K562 (cell line): ENCODE data around the gene TMEM38B. TPM values are rescaled to one million over a fixed set of nuclear protein-coding genes. Genes with fewer than 3 reads are reported as not detected.

Experiments used
- ATAC-seq: fragments of 200-7000 bp; cut with Tn5 transposase; 3 replicates; pipeline ENCODE4 v1.9.1; 2020; ENCODE audit warnings: moderate library complexity
- BruUV-seq: library from RNA; stranded (reverse); fragments of 400-500 nt; replicated peaks from 2 replicates; lab custom pipeline; 2021; lab: Mats Ljungman, UMichigan
- CTCF ChIA-PET: fragments of 300-600 bp; formaldehyde crosslinking; extraction: SDS; loops from one replicate; lab custom pipeline; 2021; ENCODE audit warnings: low intra/inter-chr PET ratio; lab: Yijun Ruan, JAX
- POLR2A ChIA-PET: fragments of 300-600, 350-650 bp; sonication (Branson Sonifier 250); formaldehyde crosslinking; extraction: SDS; loops from one replicate; lab custom pipeline; 2021; ENCODE audit warnings: antibody characterized with exemption, inconsistent platforms; lab: Yijun Ruan, JAX
- DNase-seq, 4 experiments: peaks; one replicate each; pipeline versions ENCODE4 v3.0.0 to v3.0.0-alpha.2; 2011 to 2018; ENCODE audit warnings: low spot score in 3 of 4, mixed read lengths in 3 of 4; ENCODE audit errors: extremely low read depth in 1 of 4
- FAIRE-seq: peaks from 2 replicates; lab custom pipeline; 2011; peaks lifted over from hg19 to GRCh38; lab: Jason Lieb, UNC
- H2AFZ ChIP-seq: 2 replicates; pipeline ENCODE4 v1.6.0; 2011; ENCODE audit warnings: low read depth, low read length, control low read depth, inconsistent platforms
- H3K27ac ChIP-seq: fragments of 200-600 bp; 3 replicates; pipeline ENCODE4 v1.8.0; 2011; ENCODE audit warnings: low read depth, mild to moderate bottlenecking, control low read depth, inconsistent platforms, low read length, moderate library complexity, mixed read lengths; ENCODE audit errors: extremely low read depth
- H3K27me3 ChIP-seq, 2 experiments: fragments of 300-600 bp in 1 of 2; 2 replicates in 1 of 2; 3 replicates in 1 of 2; pipeline versions ENCODE4 v1.6.0 to v1.8.0; 2011; ENCODE audit warnings: inconsistent platforms in 2 of 2, low read length in 2 of 2, mild to moderate bottlenecking in 1 of 2, mixed read lengths in 1 of 2, moderate library complexity in 1 of 2; ENCODE audit not compliant: control insufficient read depth in 2 of 2, insufficient read depth in 2 of 2
- H3K36me3 ChIP-seq: fragments of 300-600 bp; 3 replicates; pipeline ENCODE4 v1.8.0; 2011; ENCODE audit warnings: mild to moderate bottlenecking, low read length, inconsistent platforms; ENCODE audit not compliant: control insufficient read depth, insufficient read depth
- H3K4me1 ChIP-seq, 2 experiments: fragments of 200-600 bp in 1 of 2; replicated peaks in 1 of 2; 2 replicates in 1 of 2; 3 replicates in 1 of 2; pipeline versions ENCODE4 v1.5.1 to v1.8.0; 2011; ENCODE audit warnings: inconsistent platforms in 2 of 2, low read length in 2 of 2, mild to moderate bottlenecking in 1 of 2, mixed read lengths in 1 of 2, moderate library complexity in 1 of 2; ENCODE audit not compliant: control insufficient read depth in 2 of 2, insufficient read depth in 2 of 2
- H3K4me2 ChIP-seq: 2 replicates; pipeline ENCODE4 v1.6.1; 2011; ENCODE audit warnings: low read length, control low read depth, inconsistent platforms, mixed read lengths; ENCODE audit not compliant: insufficient read depth
- H3K4me3 ChIP-seq: fragments of 200-600 bp; sonication (generic), shearing (Covaris generic); 2 replicates; pipeline ENCODE4 v1.5.1; 2016; ENCODE audit warnings: control low read depth, inconsistent platforms
- H3K79me2 ChIP-seq: fragments of 200-600 bp; 3 replicates; pipeline ENCODE4 v1.8.0; 2011; ENCODE audit warnings: low read length, inconsistent platforms; ENCODE audit not compliant: control insufficient read depth, insufficient read depth
- H3K9ac ChIP-seq, 2 experiments: 2 replicates each; pipeline versions ENCODE4 v1.6.0 to v1.6.1; 2011; ENCODE audit warnings: low read depth in 2 of 2, low read length in 2 of 2, control low read depth in 1 of 2, inconsistent platforms in 1 of 2, mild to moderate bottlenecking in 1 of 2, mixed read lengths in 1 of 2; ENCODE audit not compliant: insufficient read depth in 1 of 2
- H3K9me1 ChIP-seq: one replicate; pipeline ENCODE4 v1.6.0; 2011; ENCODE audit warnings: inconsistent platforms, mild to moderate bottlenecking, low read length, moderate library complexity; ENCODE audit not compliant: control insufficient read depth, insufficient read depth
- H3K9me3 ChIP-seq: replicated peaks from 2 replicates; pipeline ENCODE4 v1.5.1; 2011; ENCODE audit warnings: low read depth, low read length, inconsistent platforms; ENCODE audit not compliant: control insufficient read depth, insufficient read depth
- H4K20me1 ChIP-seq: replicated peaks from 2 replicates; pipeline ENCODE4 v1.6.1; 2011; ENCODE audit warnings: low read length, inconsistent platforms, mixed read lengths; ENCODE audit not compliant: control insufficient read depth, insufficient read depth
- NFIC ChIP-seq: fragments of 450-650 bp; IDR thresholded peaks from 2 replicates; pipeline ENCODE4 v1.6.1; 2017; ENCODE audit warnings: mild to moderate bottlenecking, inconsistent platforms
- PCBP1 ChIP-seq: fragments of 200-400 bp; formaldehyde crosslinking; IDR thresholded peaks from 2 replicates; pipeline ENCODE4 v1.6.1; 2018; ENCODE audit warnings: mild to moderate bottlenecking, low read depth, low read length; ENCODE audit not compliant: poor library complexity, severe bottlenecking
- SMARCA5 ChIP-seq: fragments of 450-650 bp; IDR thresholded peaks from 2 replicates; pipeline ENCODE4 v1.6.1; 2016
- ZNF586 ChIP-seq: fragments of 450-650 bp; formaldehyde crosslinking; conservative IDR thresholded peaks from 2 replicates; pipeline ENCODE4 v1.4.0; 2020; ENCODE audit warnings: mild to moderate bottlenecking, moderate library complexity
- WGBS: fragments of 100-300 bp; shearing (Covaris generic); methylation state at CpG from one replicate; pipeline ENCODE4 v1.1.6; 2016; ENCODE audit warnings: low coverage, mixed read lengths; ENCODE audit not compliant: insufficient coverage; ENCODE audit errors: missing lambda C conversion rate; 5-methylcytosine and 5-hydroxymethylcytosine counted together
- in situ Hi-C: fragments of 300-500 bp; cut with MboI; formaldehyde crosslinking; loops from 4 replicates; pipeline ENCODE4 v1.15.0; 2018; ENCODE audit warnings: inconsistent platforms, mixed read lengths
- intact Hi-C: fragments of 100-400 bp; cut with micrococcal nuclease; formaldehyde crosslinking; loops from 2 replicates; pipeline ENCODE4 v1.14.2; 2022
- polyA plus RNA-seq, 8 experiments: library from polyadenylated mRNA; depleted of rRNA in 4 of 8; stranded (reverse) in 5 of 8; unstranded in 3 of 8; fragments of >200 nt; fragmentation: Nextera tagmentation in 2 of 8; fragmentation: Illumina TruSeq in 1 of 8; extraction: Ambion mirVana in 2 of 8; extraction: Trizol in 1 of 8; gene quantifications; 2 replicates each; pipeline versions ENCODE4 v1.2.1 to v1.2.3, GENCODE V29; 2011 to 2014; ENCODE audit warnings: inconsistent platforms in 1 of 8, missing spikeins in 1 of 8
- total RNA-seq, 7 experiments: library from RNA; depleted of rRNA in 6 of 7; stranded (reverse); fragments of >200 nt in 6 of 7; fragmentation: Illumina TruSeq in 2 of 7; extraction: Trizol in 2 of 7; gene quantifications; 2 replicates each; pipeline versions ENCODE4 v1.2.1 to v1.2.3, GENCODE V29; 2011 to 2021; ENCODE audit warnings: low replicate concordance in 1 of 7

Gene TMEM38B
- total and polyA plus RNA-seq, 9 of the 15 experiments (the other 6 are each of a cell fraction or from before 2014, with no cell fraction given), result 26.0 to 57.5 (median 38.5) TPM

DNA sequence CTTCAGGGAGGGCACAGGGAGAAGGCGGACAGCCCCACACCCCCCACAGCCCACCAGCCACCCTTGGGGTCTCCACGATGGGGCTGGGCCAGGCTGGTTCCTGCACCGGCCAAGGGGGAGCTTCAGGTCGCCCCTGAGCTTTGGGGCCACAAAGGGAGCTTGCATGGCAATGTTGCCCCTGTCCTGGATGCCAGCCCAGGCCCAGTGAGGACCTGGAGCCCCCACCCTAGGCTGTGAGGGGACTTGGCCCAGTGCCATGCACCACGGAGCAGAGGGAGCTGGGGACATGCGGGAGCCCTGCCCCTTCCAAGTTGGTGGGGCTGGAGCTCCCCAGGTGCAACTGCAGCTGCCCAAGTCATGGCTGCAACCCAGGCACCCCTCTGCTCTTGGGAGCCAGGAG lies 18.4 kb downstream of the TMEM38B start:
- H3K4me1 ChIP-seq, result peaks cover 0 to 14% of the 10 kb centered on the region in 2 experiments; a peak in 1 of 5 replicates
- in situ Hi-C loops, result loop anchor here (10.0 kb wide), 1 partner anchor 98 kb away; no protein-coding TSS in a partner anchor
- no peak overlapping the region for H3K4me3 ChIP-seq
- no peak overlapping the region for H3K9ac ChIP-seq
- H3K9me3 ChIP-seq, result no peaks in the 10 kb centered on the region
- no TSS peak for BruUV-seq
- no peak overlapping the region for H3K4me2 ChIP-seq
- ChIA-PET CTCF (no interaction called here), POLR2A (no interaction called here)
- no peaks in the 10 kb centered on the region for H3K9me1 ChIP-seq
- H3K27ac ChIP-seq, result no peak overlapping the region
- H3K79me2 ChIP-seq, result 0 out of 3 replicates have a peak, but pooled peaks cover 4% of the 10 kb centered on the region
- no peaks in the 10 kb centered on the region for H4K20me1 ChIP-seq
- H2AFZ ChIP-seq, result no peak overlapping the region
- no peaks in the 10 kb centered on the region for H3K27me3 ChIP-seq
- WGBS, result 77% methylated on average over 5 of the region's 6 CpGs
- peak; percentile 77 for TF ChIP-seq NFIC
- no peak for TF ChIP-seq ZNF586 (CRISPR knock-in tag)
- intact Hi-C loops, result no loop called here
- DNase-seq (no peak), ATAC-seq (no peak), FAIRE-seq (no peak)
- peaks cover 17% of the 10 kb centered on the region; the same call in 2 of the 3 replicates for H3K36me3 ChIP-seq

DNA sequence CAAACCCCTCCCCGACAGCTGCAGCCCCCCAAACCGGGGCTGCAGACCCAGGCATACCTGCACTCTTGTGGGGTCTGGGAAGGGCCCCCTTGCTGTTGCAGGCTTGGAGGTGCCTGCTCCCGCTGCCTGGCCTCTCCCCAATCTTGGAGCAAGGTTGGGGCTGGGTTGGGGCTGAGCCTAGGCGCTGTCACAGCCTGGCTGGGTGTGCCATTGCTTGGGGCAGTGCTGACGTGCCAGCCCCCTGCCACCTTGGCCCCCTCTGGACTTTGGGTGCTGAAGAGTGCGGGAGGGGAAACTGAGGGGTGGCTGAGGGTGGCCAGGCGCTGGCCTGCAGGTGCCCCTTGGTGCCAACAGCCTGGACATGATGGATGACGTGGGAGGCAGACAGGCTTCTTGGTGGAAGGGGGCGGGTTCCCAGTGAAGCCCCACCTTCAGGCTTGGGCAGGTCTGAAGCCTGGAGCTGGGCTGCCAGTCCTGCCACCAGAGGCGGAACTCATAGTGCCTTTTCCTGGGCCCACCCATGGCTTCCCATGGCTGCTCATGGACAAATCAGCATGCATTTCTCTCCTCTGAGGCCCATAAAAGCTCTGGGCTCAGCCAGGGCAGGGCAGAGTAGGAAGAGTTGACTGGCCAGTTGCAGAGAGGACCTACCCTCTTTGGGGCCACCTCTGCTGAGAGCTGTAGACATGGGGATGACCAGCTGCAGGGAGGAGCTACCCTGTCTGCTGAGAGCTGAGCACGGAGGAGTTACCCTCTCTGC lies 19.1 kb downstream of the TMEM38B start:
- BruUV-seq, result no TSS peak
- WGBS, result 85% methylated on average over 10 of the region's 11 CpGs
- H3K9me1 ChIP-seq, result no peaks in the 10 kb centered on the region
- no peak for FAIRE-seq
- H3K4me1 ChIP-seq, result peaks cover 0 to 14% of the 10 kb centered on the region in 2 experiments; a peak in 1 of 5 replicates
- POLR2A ChIA-PET, result interaction anchor here (0.7 to 1.3 kb wide), 2 partner anchors 9 to 11 kb away, joined by 3 to 4 read pairs; no protein-coding TSS in a partner anchor
- TF ChIP-seq PCBP1 (peak; percentile 28), SMARCA5 (no peak)
- 0 out of 3 replicates have a peak, but pooled peaks cover 4% of the 10 kb centered on the region for H3K79me2 ChIP-seq
- intact Hi-C loops (no loop called here), in situ Hi-C loops (loop anchor here (10.0 kb wide), 1 partner anchor 99 kb away; no protein-coding TSS in a partner anchor)
- CTCF ChIA-PET, result no interaction called here
- peaks cover 17% of the 10 kb centered on the region; the same call in 2 of the 3 replicates for H3K36me3 ChIP-seq
- H3K9me3 ChIP-seq, result no peaks in the 10 kb centered on the region
- no peaks in the 10 kb centered on the region for H4K20me1 ChIP-seq
- H3K27ac ChIP-seq, result no peak overlapping the region
- no peak overlapping the region for H3K4me2 ChIP-seq
- H3K27me3 ChIP-seq, result no peaks in the 10 kb centered on the region
- H3K4me3 ChIP-seq, result no peak overlapping the region
- H2AFZ ChIP-seq, result no peak overlapping the region
- no peak for DNase-seq
- H3K9ac ChIP-seq, result no peak overlapping the region
- ATAC-seq, result no peak; the same call in 1 of the 3 replicates
